GM21360 (cell line): ENCODE results near the gene HDGFL3.
A peak's percentile ranks its signal among the peaks of the same experiment; 100 is the strongest.
"Not testable (repeated sequence)": the region's sequence is repeated elsewhere in the genome, so short reads cannot be mapped to it uniquely, and the experiment has no call there.

Experiments used
- ATAC-seq: cut with Tn5 transposase; IDR thresholded peaks from one replicate; pipeline ENCODE4 v1.9.1; 2021; ENCODE audit warnings: mild to moderate bottlenecking, moderate library complexity; ENCODE audit not compliant: unreplicated experiment

Gene HDGFL3

GRCh38 chr15:83207660-83208366 lies at the start of gene HDGFL3:
Gene HDGFL3 (minus strand): TSS chr15:83207823. CDS start chr15:83207414, 409 bp downstream.
- peak; percentile 35 for ATAC-seq

GRCh38 chr15:83250781-83251180 lies 43.2 kb upstream of the HDGFL3 start:
- ATAC-seq, result no peak

GRCh38 chr15:83249030-83249343 lies 41.4 kb upstream of the HDGFL3 start:
- no peak for ATAC-seq

GRCh38 chr15:83248151-83249029 lies 40.8 kb upstream of the HDGFL3 start:
- peak; percentile 54 for ATAC-seq

GRCh38 chr15:83243634-83244033 lies 36.0 kb upstream of the HDGFL3 start:
- ATAC-seq, result no peak

- ATAC-seq, result no peak
Measured at GRCh38 chr15:83230242-83230641, 22.6 kb upstream of the HDGFL3 start.

GRCh38 chr15:83225449-83225848 lies 17.8 kb upstream of the HDGFL3 start:
- no peak for ATAC-seq

GRCh38 chr15:83221781-83222180 lies 14.2 kb upstream of the HDGFL3 start:
- ATAC-seq, result not testable (repeated sequence)

GRCh38 chr15:83219026-83219425 lies 11.4 kb upstream of the HDGFL3 start:
- ATAC-seq, result no peak

GRCh38 chr15:83215306-83215705 lies 7.7 kb upstream of the HDGFL3 start:
- no peak for ATAC-seq

GRCh38 chr15:83210619-83211018 lies 3.0 kb upstream of the HDGFL3 start:
- ATAC-seq, result no peak

- ATAC-seq, result no peak
Measured at GRCh38 chr15:83209333-83209732, 1.7 kb upstream of the HDGFL3 start.

GRCh38 chr15:83208367-83208661 lies 691 bp upstream of the HDGFL3 start:
- no peak for ATAC-seq

GRCh38 chr15:83207009-83207659 lies 489 bp downstream of the HDGFL3 start:
- ATAC-seq, result peak; percentile 27

- no peak for ATAC-seq
Measured at GRCh38 chr15:83206526-83207008, 1.1 kb downstream of the HDGFL3 start.

- no peak for ATAC-seq
Measured at GRCh38 chr15:83205725-83206324, 1.8 kb downstream of the HDGFL3 start.

GRCh38 chr15:83204697-83205096 lies 2.9 kb downstream of the HDGFL3 start:
- ATAC-seq, result no peak

GRCh38 chr15:83203543-83203942 lies 4.1 kb downstream of the HDGFL3 start:
- ATAC-seq, result no peak

- no peak for ATAC-seq
Measured at GRCh38 chr15:83200589-83200988, 7.0 kb downstream of the HDGFL3 start.

GRCh38 chr15:83200162-83200561 lies 7.5 kb downstream of the HDGFL3 start:
- no peak for ATAC-seq

GRCh38 chr15:83199288-83199687 lies 8.3 kb downstream of the HDGFL3 start:
- peak; percentile 67 for ATAC-seq
